A549 (cell line): ENCODE data around the gene SYTL2. TPM values are rescaled to one million over a fixed set of nuclear protein-coding genes. Genes with fewer than 3 reads are reported as not detected.
"Not testable (repeated sequence)": the region's sequence is repeated elsewhere in the genome, so short reads cannot be mapped to it uniquely, and the experiment has no call there.

ENCODE experiments used
- ATAC-seq, 2 experiments: fragments of 200-7000 bp in 1 of 2; fragments of >200 bp in 1 of 2; cut with Nextera tagmentation in 1 of 2; cut with Tn5 transposase in 1 of 2; 3 replicates each; pipeline versions ENCODE4 v1.8.0 to v1.9.1; 2018 to 2020; ENCODE audit warnings: mild to moderate bottlenecking in 1 of 2, moderate library complexity in 1 of 2
- CTCF ChIA-PET: fragments of 300-600 bp; sonication (Branson Sonifier 250); formaldehyde crosslinking; extraction: SDS; loops from one replicate; lab custom pipeline; 2021; ENCODE audit warnings: antibody characterized with exemption, inconsistent platforms; lab: Yijun Ruan, JAX
- POLR2A ChIA-PET: fragments of 350-600 bp; formaldehyde crosslinking; extraction: SDS; loops from one replicate; lab custom pipeline; 2021; ENCODE audit warnings: antibody characterized with exemption, inconsistent platforms; lab: Yijun Ruan, JAX
- DNase-seq, 2 experiments: peaks; one replicate each; pipeline versions ENCODE4 v3.0.0 to v3.0.0-alpha.2; 2011 to 2016; ENCODE audit warnings: low read depth in 1 of 2, low spot score in 1 of 2
- FAIRE-seq: peaks from 2 replicates; lab custom pipeline; 2011; peaks lifted over from hg19 to GRCh38; lab: Jason Lieb, UNC
- H3K27ac ChIP-seq, 2 experiments: fragments of >200 bp; sonication (Bioruptor Twin); formaldehyde crosslinking; 3 replicates each; pipeline ENCODE4 v1.5.1; 2016 to 2017
- H3K4me1 ChIP-seq: fragments of >200 bp; sonication (Bioruptor Twin); formaldehyde crosslinking; 3 replicates; pipeline ENCODE4 v1.6.1; 2016
- H3K4me2 ChIP-seq: fragments of >200 bp; sonication (Bioruptor Twin); formaldehyde crosslinking; 3 replicates; pipeline ENCODE4 v1.6.1; 2016
- H3K4me3 ChIP-seq: fragments of >200 bp; sonication (Bioruptor Twin); formaldehyde crosslinking; 3 replicates; pipeline ENCODE4 v1.5.1; 2016
- H3K9me3 ChIP-seq: fragments of >200 bp; sonication (Bioruptor Twin); formaldehyde crosslinking; 3 replicates; pipeline ENCODE4 v1.6.1; 2016
- ESRRA ChIP-seq: fragments of 150-350 bp; IDR thresholded peaks from 2 replicates; pipeline ENCODE4 v1.6.1; 2014; ENCODE audit warnings: mild to moderate bottlenecking, low read length, borderline replicate concordance
- FOSL2 ChIP-seq, 2 experiments: fragments of 450-650 bp in 1 of 2; fragments of >200 bp in 1 of 2; sonication (Bioruptor Twin) in 1 of 2; formaldehyde crosslinking; IDR thresholded peaks; 2 replicates each; pipeline versions ENCODE4 v1.5.0 to v1.6.1; 2016 to 2020; ENCODE audit warnings: mild to moderate bottlenecking in 1 of 2, moderate library complexity in 1 of 2
- GATA3 ChIP-seq: IDR thresholded peaks from 2 replicates; pipeline ENCODE4 v1.6.1; 2012; ENCODE audit warnings: borderline replicate concordance
- HOXA7 ChIP-seq: fragments of 250-450 bp; sonication (Bioruptor Pico); IDR thresholded peaks from 2 replicates; pipeline ENCODE4 v1.5.0; 2020; ENCODE audit warnings: mild to moderate bottlenecking, moderate library complexity
- MAFK ChIP-seq: fragments of 450-650 bp; IDR thresholded peaks from 2 replicates; pipeline ENCODE4 v1.6.1; 2014; ENCODE audit not compliant: partially characterized antibody
- MYC ChIP-seq: IDR thresholded peaks from 2 replicates; pipeline ENCODE4 v1.6.1; 2012; ENCODE audit warnings: mild to moderate bottlenecking, inconsistent platforms, low read length, improper control_type of control experiment, borderline replicate concordance
- NFE2L2 ChIP-seq: fragments of 150-350 bp; conservative IDR thresholded peaks from 2 replicates; pipeline ENCODE4 v1.6.1; 2014; ENCODE audit warnings: low read length
- NR3C1 ChIP-seq: fragments of >200 bp; sonication (Bioruptor Twin); formaldehyde crosslinking; IDR thresholded peaks from 3 replicates; pipeline ENCODE4 v1.6.1; 2017
- PHF8 ChIP-seq: fragments of 200-600 bp; sonication (generic); IDR thresholded peaks from 2 replicates; pipeline ENCODE4 v1.6.1; 2016; ENCODE audit warnings: low read depth, mild to moderate bottlenecking, antibody characterized with exemption, moderate library complexity, borderline replicate concordance
- TFCP2L1 ChIP-seq: fragments of 250-450 bp; sonication (Bioruptor Pico); IDR thresholded peaks from 2 replicates; pipeline ENCODE4 v1.5.0; 2021; ENCODE audit warnings: mild to moderate bottlenecking
- ZC3H11A ChIP-seq: fragments of 450-650 bp; IDR thresholded peaks from 2 replicates; pipeline ENCODE4 v1.6.1; 2014; ENCODE audit warnings: antibody characterized with exemption, mild to moderate bottlenecking
- ZFP36 ChIP-seq: fragments of 450-650 bp; IDR thresholded peaks from 2 replicates; pipeline ENCODE4 v1.6.1; 2014; ENCODE audit warnings: borderline replicate concordance; ENCODE audit not compliant: partially characterized antibody
- WGBS: methylation state at CpG from one replicate; pipeline ENCODE4 v1.1.6; 2017; ENCODE audit errors: missing lambda C conversion rate; 5-methylcytosine and 5-hydroxymethylcytosine counted together
- polyA plus RNA-seq, 4 experiments: library from polyadenylated mRNA; depleted of rRNA in 3 of 4; stranded (reverse); fragments of >200 nt; fragmentation: RNase III in 1 of 4; extraction: RNeasy Plus Mini Kit Qiagen cat#74134 plus additional on column Dnase treatment in 1 of 4; gene quantifications; 2 replicates in 3 of 4; 3 replicates in 1 of 4; pipeline ENCODE4 v1.2.3, GENCODE V29; 2011 to 2017
- TF ChIP-seq, protein P1 (sequence below): fragments of >200 bp; sonication (Bioruptor Twin); formaldehyde crosslinking; IDR thresholded peaks from 3 replicates; pipeline ENCODE4 v1.6.1; 2016
- TF ChIP-seq, protein P2 (sequence below): IDR thresholded peaks from 2 replicates; pipeline ENCODE4 v1.6.1; 2012
- TF ChIP-seq, protein P3 (sequence below): fragments of 150-350 bp; IDR thresholded peaks from 2 replicates; pipeline ENCODE4 v1.6.1; 2014; ENCODE audit warnings: low read depth, mild to moderate bottlenecking, low read length

The SYTL2 gene
- polyA plus RNA-seq, 2 of the 4 experiments (the other 2 are of a cell fraction), result 11.6 to 34.2 TPM

DNA sequence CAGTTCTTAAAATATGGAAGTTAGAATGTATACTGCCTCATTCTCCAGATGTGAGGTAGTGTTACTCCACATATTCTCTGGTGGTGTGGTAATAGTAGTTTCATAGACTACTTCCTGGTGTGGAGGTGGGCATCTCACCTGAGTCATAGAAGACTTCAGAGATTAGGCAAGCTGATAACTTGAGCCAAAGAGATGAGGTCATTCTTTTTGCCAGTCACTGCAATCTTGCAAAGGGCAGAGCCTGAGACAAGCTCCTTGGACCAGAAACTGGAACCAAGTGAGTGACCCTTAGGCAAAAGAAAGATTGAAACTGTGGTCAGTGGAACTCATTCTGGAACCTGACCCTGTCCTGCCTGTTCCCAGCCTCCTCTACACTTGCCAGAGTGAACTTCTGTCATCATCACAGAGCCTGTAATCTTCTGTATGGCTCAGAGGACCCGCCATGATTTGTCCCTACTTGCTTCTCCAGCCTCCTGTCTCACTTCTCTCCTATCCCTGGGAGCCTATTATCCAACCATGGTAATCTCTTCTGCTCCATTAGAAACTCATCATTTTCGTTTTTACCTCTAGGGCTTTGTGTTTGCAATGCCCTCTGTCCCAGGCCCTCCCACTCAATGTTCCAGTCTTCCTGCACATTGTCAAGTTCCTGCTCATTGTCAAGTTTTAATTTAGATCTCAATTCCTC, 33.6 kb upstream of the SYTL2 start (continued):
- TF ChIP-seq, protein P1, sequence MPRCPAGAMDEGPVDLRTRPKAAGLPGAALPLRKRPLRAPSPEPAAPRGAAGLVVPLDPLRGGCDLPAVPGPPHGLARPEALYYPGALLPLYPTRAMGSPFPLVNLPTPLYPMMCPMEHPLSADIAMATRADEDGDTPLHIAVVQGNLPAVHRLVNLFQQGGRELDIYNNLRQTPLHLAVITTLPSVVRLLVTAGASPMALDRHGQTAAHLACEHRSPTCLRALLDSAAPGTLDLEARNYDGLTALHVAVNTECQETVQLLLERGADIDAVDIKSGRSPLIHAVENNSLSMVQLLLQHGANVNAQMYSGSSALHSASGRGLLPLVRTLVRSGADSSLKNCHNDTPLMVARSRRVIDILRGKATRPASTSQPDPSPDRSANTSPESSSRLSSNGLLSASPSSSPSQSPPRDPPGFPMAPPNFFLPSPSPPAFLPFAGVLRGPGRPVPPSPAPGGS, result peak; percentile 54; the same call in 1 of the 3 replicates
- TF ChIP-seq MAFK (peak; percentile 78), GATA3 (peak; percentile 89)

DNA sequence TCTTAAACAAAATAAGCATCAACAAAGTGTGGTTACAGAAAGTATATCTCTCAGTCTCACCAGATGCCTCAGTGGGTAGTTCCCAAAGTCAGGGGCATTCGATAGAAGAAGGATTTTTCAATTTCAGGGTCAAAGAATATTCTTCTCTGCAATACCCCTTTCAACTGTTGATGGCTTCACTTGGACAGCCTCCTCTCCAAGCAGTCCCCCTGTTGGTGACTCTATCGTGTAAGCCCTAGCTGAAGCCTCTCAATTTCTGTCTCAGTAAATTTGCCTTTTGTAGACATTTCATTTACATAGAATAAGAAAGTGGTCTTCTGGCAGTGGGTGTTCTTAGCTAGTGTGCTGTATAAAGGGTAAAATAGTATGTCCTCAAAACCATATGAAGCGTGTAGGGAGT, 33.0 kb upstream of the SYTL2 start:
- H3K4me1 ChIP-seq, result peaks cover 18% of the 10 kb centered on the region
- CTCF ChIA-PET, result interaction anchor here (0.7 to 3.7 kb wide), 7 partner anchors 11 to 374 kb away, joined by 3 to 25 read pairs (median 4); partner anchors contain the start of gene CCDC83
- peak; percentile 46 to 49; a peak in 4 of 6 replicates for ATAC-seq
- POLR2A ChIA-PET, result interaction anchor here (0.6 to 1.4 kb wide), 4 partner anchors 11 to 1160 kb away, joined by 3 to 10 read pairs (median 4); partner anchors contain the start of genes CCDC83, DLG2 and TMEM126A
- 92% methylated on average over 3 of the region's 3 CpGs for WGBS
- peaks cover 25% of the 10 kb centered on the region for H3K9me3 ChIP-seq
- H3K27ac ChIP-seq, result peak overlapping the region; percentile 61 to 79
- peak overlapping the region; percentile 41 for H3K4me2 ChIP-seq
- H3K4me3 ChIP-seq, result no peak overlapping the region
- FAIRE-seq, result no peak
- no peak for DNase-seq
- TF ChIP-seq, protein P2, sequence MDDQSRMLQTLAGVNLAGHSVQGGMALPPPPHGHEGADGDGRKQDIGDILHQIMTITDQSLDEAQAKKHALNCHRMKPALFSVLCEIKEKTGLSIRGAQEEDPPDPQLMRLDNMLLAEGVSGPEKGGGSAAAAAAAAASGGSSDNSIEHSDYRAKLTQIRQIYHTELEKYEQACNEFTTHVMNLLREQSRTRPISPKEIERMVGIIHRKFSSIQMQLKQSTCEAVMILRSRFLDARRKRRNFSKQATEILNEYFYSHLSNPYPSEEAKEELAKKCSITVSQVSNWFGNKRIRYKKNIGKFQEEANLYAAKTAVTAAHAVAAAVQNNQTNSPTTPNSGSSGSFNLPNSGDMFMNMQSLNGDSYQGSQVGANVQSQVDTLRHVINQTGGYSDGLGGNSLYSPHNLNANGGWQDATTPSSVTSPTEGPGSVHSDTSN, result no peak
- no peak for TF ChIP-seq NR3C1
- no peak for TF ChIP-seq FOSL2 (IDR thresholded peaks at IDR 0.05)
- no peak for TF ChIP-seq FOSL2 (CRISPR knock-in tag; IDR thresholded peaks at IDR 0.05)
- no peak for TF ChIP-seq ZFP36
- no peak for TF ChIP-seq ESRRA
- no peak for TF ChIP-seq MYC
- TF ChIP-seq ZC3H11A, result no peak
- TF ChIP-seq PHF8, result no peak

DNA sequence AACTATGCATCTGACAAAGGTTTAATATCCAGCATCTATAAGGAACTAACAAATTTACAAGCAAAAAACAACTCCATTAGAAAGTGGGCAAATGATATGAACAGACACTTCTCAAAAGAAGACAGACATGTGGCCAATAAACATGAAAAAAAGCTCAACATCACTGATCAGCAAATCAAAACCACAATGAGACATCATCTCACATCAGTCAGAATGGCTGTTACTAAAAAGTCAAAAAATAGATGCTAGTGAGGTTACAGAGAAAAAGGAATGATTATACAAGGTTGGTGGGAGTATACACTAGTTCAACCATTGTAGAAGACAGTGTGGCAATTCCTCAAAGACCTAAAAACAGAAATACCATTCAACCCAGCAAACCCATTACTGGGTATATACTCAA, 30.0 kb upstream of the SYTL2 start:
- CTCF ChIA-PET, result interaction anchor here (0.8 kb wide), 1 partner anchor 145 kb away, joined by 3 read pairs; no protein-coding TSS in a partner anchor
- H3K27ac ChIP-seq, ATAC-seq, DNase-seq, H3K4me3 ChIP-seq, H3K4me2 ChIP-seq, POLR2A ChIA-PET, H3K9me3 ChIP-seq: not testable (repeated sequence)
- FAIRE-seq, result peak; percentile 23
- peaks cover 18% of the 10 kb centered on the region for H3K4me1 ChIP-seq

DNA sequence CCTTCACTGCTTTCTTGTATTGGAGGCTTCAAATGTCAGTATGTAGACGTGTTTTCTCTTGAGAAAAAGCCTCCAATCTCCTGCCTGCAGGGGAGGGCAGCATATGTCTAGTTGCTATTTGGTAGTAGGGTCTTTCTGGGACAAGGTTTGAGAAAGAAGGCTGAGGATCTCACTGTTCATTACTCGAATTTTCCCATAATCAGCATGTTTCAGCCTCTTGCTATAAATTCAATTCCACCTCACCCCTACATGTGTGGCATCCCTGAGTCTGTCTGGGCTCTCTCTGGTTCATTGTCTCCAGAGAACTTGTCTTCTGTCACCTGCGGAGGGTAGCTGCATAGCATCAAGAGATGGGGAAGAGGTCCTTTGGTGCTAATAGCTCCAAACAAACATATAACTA, 24.8 kb upstream of the SYTL2 start:
- ChIA-PET POLR2A (no interaction called here), CTCF (no interaction called here)
- H3K9me3 ChIP-seq, result peaks cover 8% of the 10 kb centered on the region; the same call in 2 of the 3 replicates
- FAIRE-seq (no peak), ATAC-seq (no peak), DNase-seq (no peak)
- TF ChIP-seq, protein P3, sequence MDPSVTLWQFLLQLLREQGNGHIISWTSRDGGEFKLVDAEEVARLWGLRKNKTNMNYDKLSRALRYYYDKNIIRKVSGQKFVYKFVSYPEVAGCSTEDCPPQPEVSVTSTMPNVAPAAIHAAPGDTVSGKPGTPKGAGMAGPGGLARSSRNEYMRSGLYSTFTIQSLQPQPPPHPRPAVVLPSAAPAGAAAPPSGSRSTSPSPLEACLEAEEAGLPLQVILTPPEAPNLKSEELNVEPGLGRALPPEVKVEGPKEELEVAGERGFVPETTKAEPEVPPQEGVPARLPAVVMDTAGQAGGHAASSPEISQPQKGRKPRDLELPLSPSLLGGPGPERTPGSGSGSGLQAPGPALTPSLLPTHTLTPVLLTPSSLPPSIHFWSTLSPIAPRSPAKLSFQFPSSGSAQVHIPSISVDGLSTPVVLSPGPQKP, result no peak
- TF ChIP-seq NFE2L2 (no peak), GATA3 (no peak), TFCP2L1 (CRISPR knock-in tag) (no peak), HOXA7 (CRISPR knock-in tag) (no peak), MAFK (peak; percentile 62)
- 37% methylated on average over 3 of the region's 3 CpGs for WGBS
- H3K4me1 ChIP-seq, result peaks cover 16% of the 10 kb centered on the region
- H3K4me2 ChIP-seq, result no peak overlapping the region
- no peak overlapping the region for H3K4me3 ChIP-seq
- H3K27ac ChIP-seq, result no peak overlapping the region
